GM19455 (cell line): ENCODE data around the gene PPBP.

ENCODE experiments used
- ATAC-seq: cut with Tn5 transposase; IDR thresholded peaks from one replicate; pipeline ENCODE4 v1.9.1; 2021; ENCODE audit not compliant: unreplicated experiment

Gene PPBP, protein sequence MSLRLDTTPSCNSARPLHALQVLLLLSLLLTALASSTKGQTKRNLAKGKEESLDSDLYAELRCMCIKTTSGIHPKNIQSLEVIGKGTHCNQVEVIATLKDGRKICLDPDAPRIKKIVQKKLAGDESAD

DNA sequence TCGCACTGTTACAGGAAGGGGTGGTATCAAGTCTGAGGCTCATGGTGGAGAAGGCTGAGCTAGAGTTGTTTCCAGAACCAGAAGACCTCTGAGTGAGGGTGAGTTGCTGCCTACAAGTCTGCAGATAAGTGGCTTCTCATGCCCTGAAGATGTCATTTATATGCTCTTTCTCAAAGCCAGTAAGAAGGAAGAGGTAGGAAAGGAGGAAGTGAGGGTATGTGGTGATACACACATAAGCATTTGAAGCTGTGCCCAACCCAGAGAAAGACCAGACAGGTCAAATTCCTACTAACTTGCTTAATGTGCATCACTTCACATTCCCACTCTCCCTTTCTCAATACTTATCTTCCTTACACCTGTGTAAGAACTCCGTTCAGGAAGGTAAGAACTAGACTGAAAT lies at the start of gene PPBP:
Gene PPBP (minus strand): TSS at position 130 of the 400 bp plus-strand sequence. CDS start 87 bp downstream, at position 43.
- no peak for ATAC-seq

DNA sequence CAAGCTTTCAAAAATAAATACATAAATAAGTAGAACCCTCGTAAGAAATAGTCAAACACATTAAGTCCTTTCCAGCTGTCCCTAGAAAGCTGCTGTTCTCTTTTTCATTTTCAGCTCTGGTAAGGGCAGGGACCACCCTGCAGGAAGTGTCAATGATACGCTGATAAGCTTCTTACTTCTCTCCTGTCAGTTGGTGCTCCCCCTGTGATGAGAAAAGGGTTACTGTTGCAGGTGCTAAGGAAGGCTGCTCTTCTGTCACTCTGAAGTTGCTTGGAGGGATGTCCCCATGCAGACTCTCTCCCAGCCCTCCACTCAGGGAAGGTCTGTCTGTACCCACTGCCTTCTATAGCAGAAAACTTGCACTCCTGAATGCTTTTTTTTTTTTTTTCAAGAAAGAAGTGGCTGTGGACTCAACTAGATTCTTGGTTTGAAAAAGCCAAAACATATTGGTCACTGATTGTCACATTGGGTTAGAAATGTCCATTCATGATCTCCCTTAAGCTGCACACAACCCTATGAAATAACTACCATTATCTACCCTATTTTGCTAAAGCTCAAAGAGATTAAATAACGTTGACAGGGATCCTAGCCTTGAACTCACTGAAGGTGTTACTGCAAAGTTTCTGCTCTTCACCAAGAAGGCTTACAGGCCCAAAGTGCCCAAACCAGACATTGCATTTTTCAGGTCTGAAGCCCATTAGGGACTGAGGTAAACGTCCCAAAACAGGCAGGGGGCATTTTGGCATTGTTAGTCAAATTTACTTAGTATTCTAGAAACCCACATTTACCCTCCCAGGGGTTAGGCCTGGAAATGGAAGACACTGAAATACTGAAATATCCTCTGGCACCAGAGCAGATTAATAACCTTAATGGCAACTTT lies 49.3 kb upstream of the PPBP start:
- ATAC-seq = no peak

DNA sequence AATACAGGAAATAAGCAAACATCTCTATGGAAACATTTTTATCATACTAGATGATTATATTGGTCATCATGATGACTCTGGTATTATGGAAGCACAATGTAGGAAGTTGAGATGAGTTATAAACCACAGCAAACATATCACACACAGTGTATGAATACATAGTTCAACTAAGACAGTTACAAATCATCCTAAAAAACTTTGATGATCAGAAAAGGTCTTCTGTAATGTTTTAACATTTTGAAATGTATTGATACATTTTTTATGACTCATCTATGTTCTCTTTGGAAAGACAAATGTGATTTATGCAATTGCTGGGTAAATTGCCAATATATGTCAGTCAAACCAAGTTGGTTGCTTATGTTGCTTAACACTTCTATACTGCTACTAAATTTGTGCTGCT lies 45.7 kb upstream of the PPBP start:
- no peak for ATAC-seq

DNA sequence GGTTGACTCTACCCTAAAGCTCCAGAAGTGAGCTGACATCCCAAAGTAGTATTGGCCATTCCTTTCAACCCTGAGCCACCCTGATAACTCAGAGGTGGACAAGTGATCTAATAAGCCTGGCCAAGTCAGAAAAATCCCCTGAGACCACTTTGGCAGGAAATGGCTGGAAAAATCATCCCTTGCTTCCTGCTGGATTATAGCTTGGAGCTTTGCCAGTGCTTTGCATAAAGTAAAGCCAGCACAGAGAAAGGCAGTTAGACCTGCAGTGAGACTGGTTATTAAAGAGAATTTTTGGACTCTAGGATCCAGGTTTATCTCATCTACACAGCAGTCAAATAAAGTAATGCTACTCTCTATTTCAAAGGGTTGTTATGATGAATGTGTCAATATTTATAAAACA lies 44.1 kb upstream of the PPBP start:
- ATAC-seq = no peak

DNA sequence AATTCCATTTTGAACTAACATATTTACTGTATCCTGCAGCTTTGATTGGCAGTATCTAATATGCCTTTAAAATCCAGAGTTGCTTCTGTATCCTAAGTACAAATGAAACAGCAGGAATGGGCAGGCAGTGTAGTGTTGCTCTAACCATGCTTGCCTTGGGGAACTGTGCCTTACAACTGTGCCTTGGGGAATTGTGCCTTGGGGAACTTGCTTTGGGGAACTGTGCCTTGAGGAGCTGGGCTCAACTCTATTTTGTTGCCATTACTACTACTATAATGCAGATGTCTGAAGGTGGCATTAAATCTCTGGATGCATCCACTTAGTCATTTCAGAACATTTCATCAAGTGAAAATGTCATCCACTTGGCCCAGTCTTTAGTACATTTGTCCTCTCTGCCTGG lies 43.6 kb upstream of the PPBP start:
- ATAC-seq = no peak

DNA sequence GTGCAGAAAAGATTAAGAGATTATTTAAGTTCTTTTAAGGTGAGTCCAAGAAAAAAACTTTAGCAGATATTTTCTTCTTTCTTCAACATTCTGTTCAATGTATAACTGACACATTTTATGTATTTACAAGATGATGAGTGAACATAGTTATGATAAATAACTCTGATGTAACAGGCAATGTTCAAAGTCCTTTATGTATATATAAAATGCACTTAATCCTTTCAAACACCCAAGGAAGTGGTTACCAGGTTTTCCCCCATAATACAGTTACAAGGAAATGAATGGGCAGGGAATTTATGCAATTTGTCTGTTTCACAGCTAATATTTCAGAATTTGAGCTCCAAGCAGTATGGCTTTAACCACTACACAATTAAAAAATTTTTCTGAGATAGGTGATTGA lies 42.3 kb upstream of the PPBP start:
- ATAC-seq = no peak

DNA sequence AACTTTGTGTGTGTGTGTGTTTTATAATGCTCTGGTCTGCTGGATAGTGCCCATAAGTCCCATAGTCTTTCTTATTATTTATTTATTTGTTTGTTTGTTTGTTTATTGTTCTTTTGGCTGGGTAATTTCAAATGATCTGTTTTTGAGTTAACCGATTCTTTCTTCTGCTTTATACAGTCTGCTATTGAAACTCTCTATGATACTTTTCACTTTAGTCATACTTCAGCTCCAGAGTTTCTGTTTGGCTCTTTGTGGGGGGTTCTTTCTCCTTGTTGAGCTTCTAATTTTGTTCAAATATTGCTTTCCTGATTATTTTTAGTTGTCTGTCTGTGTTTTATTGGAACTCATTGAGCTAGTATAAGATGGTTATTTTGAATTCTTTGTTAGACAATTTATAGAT lies 40.5 kb upstream of the PPBP start:
- no peak for ATAC-seq

DNA sequence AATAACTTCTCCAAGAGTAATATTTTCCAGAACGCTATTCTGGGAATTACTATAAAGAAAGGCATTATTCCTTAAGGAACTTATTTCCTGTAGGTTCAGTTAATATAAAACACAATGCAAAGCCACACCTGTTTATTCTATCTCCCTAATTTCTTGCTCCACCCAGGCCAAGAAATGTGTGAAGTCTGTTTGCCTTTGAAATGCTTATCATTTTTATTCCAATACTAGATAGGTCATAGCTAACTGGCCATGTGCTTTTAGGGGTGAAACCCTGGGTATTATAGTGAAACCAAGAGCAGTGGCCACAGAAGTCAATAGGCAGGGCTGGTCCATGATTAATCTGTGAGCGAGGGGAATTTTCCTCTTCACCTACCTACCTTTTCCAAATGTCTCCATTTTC lies 35.7 kb upstream of the PPBP start:
- ATAC-seq = no peak

DNA sequence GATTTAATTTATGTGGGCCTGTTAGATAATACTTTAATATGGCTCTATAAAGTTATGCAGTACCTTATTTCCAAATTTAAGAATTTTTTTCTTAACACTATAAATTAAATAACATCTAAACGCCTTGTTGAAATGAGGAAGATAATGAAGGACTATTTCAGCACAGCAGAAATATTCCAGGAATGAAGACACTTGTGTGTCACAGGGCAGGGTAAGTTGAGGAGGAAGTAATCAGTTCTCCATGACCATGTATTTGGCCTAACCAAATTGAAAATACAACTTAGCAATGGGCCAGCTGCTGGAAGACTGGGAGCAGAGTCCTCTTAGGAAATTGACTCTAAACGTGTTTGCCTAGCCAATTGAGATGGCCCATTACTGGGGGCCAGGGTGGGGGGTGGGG lies 33.6 kb upstream of the PPBP start:
- no peak for ATAC-seq

DNA sequence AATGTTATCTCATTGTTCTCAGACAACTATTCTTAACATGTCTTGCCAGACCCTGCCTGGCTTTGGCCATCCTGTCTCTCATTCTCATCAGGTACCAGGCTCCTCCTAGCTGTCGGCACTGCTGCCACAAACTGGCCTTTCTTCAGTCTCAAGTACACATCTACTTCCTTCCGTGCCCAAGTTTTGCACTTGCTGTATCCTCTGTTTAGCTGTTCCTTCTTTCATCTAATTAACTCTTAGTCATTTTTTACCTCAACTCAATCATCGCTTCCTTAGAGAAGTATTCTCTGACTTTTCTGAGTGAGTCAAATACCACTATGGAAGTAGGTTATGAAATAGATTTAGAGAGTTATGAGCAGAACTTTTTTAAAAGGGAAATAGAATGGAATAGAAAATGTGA lies 30.8 kb upstream of the PPBP start:
- ATAC-seq = no peak

DNA sequence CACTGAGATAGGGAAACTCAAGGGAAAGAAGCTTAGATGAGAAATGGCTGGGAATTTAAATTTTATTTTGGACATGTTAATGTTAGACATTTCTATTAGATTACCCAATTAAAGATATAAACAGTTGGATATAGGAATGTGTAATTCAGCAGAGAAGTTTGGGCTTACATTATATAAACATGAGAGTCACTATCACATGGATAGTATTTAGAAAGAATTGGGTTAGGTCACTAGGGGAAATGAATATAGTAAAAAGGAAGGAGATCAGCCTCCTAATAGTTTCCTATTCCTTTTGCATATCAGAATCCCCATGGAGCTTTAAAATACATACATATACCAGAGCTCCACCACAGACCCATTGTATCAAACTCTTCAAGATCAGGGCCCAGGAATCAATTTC lies 30.1 kb upstream of the PPBP start:
- no peak for ATAC-seq

DNA sequence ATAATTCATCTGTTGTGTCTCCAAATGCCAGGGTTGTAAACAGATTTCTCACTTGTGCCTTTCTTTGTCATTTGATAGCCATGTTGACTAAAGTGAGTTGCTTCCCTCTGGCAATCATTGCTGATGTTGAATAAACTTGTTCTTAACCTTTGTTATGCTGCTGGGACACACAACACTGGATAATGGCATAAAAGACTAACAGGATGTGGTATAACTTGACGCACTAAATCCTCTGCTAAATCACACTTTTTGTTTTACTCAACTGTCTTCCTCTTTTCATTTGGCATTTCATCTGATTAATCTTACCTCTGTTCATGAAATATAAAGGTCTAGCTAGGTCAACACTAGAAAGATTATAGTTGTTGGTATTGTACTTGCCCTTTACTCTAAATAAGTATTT lies 28.1 kb upstream of the PPBP start:
- ATAC-seq = no peak

DNA sequence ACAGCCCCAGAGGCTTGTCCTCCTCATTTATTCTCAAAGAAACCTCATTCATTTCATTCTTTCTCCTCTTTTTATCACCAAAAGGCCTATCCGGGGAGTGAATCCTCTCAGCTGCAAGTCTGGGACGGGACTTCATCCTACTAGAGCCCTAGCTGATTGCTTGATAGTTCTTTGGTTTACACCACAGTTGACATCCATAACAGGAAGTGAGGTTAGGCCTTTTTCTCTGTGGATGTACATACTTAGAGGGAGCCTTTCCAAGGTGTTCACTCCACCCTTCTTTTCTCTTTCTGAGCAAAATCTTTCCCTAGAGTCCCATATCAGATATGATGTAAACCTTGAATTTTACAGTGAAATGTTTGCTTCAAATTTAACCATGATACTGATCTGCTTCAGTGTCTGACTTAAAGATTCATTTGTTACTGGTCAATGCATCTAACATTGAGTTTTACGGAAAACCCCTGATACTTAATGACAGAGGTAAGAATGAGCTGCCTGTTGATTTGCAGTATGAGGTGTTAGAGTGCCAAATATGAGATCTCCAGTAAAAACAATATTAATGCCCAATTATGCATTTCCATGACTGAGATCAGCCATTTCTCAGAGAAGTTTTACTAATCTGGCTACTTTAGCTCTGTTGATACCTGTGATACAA lies 27.3 kb upstream of the PPBP start:
- ATAC-seq = no peak

DNA sequence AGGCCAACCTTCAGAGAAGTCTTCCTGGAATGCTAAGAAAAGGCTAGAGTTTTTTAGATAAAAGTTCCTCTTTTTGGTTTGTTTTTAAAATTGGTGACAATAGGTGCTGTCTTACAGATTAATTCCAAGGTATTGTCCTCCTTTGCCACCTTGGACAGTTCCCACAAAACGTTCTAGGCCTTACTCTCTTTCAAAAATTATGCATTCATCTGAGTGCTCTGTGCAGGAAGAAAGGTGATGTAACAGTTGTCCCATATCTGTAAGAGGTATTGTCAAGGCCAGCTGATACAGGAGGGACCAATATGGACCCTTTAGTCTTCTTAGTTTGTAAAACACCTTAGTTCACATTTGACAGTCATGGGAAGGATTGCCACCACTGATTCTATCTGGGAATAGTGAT lies 26.3 kb upstream of the PPBP start:
- no peak for ATAC-seq

DNA sequence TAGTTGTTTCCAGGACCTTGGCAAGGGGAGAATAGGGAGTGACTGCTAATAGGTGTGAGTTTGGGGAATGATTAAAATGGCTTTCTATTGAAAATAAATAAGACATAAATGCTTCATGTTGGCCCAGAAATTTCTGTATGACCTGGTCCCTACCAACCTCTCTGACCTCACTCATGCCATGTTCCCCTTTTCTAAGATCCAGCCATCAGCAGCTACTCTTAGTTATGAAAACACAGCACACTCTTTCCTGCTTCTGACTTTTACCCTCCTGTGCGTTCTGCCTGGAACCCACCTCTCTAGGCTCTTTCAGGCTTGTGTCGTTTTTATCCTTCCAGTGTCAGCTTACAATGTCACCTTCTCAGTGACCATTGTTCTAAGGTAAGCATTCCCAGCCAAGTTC lies 25.3 kb upstream of the PPBP start:
- ATAC-seq = no peak

DNA sequence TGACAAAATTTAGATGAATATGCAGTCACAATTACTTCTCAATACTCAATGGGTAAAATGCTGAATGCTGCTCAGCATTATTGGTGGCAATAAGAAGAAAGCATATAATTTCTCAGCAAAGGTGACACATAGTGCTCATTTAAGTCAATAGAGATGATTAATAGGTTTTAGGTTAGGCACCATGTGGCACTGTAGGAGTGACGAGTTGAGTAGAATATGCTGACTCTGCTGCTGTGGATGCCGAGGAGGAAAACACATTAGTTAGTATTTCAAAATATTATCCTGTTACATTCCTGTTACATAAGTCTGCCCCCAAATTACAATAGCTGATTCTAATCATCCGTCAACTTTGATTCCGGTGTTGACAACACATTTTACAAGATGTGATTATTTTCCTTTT lies 24.1 kb upstream of the PPBP start:
- no peak for ATAC-seq

DNA sequence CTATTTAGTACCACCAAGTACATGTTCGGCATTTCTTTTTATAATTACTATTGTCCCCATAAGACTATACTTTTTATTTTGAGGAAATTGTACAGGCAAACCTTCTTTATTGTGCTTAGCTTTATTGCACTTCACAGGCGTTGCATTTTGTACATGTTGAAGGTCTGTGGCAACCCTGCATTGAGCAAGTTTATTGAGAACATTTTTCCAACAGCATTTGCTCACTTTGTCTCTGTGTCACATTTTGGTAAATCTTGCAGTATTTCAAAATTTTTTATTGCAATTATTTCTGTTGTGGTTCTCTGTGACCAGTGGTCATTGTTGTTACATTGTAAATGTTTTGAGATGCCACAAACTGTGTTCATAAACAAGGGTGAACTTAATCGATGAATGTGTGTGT lies 21.3 kb upstream of the PPBP start:
- ATAC-seq = no peak

DNA sequence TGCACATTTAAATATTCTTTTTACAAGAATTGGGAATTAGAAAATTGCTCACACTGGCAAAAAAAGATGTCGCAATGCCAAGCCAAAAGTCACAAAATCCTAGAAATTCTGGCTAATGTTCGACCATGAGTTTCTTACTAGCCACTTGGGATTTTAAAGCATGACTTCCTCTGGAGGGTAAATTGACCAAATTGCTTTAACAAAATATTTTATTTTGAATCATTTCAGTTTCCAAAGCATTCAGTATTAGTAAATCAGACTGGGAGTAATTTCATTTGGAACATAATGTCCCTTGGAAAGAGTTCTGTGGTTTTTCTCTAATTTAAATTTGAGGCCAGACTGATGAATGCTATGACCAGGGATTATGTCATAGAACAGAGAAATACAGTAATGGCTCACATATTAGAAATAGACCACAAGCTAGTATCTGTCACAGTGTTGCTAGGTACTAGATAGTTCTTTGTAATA lies 18.1 kb upstream of the PPBP start:
- no peak for ATAC-seq

DNA sequence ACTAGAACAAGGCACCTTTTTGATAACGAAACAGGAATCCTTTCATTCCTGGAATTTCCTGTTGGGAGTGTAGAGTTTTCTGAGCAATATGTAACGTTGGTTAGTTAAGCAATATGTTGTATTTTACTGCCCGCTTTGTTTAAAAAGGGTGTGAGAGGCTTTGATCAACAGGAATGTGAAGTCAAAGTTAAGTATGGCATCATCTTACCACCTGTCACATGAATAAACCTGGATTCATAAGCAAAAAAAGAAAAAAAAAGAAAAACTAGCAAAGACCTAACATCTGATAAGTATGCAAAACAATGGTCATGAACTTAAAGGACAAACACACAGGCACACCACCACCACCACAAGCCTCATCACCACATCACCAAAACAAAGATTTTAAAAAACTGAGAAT lies 17.5 kb upstream of the PPBP start:
- no peak for ATAC-seq

DNA sequence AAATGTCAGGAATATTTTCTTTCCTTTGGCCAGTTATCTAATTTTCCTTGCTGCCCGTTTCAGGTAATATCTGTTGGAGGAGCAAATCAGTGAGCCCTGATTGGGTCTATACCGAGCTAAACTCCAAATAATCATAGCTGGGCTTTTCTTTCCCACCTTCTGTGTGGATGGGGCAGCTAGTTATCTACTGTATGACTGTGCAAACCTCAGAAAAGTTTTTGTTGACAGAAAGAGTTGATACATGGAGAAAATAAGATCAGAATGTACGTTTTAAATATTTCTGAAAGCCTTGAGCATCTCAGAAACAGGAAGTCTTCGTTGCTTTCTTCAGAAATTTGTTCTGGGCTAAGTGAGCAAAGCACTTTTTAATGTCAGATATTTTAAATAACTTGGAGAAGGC lies 16.7 kb upstream of the PPBP start:
- no peak for ATAC-seq

DNA sequence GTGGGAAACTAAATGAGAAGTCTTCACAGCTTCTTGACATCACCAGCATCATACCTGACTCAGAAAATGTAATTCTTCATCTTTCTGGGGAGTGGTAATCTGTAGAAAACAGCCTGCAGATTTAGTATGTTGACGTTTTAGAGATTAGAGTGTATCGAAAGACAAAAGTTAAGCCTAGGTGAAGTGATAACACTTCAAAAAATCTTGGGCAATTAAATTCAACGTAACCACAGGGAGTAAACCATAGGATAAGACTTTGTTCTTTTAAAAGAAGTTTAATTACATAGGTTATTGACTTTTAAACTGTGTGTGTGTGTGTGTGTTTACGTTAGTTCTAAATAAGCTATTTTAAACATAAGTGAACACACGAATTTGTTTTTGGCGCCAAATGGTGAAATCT lies 12.3 kb upstream of the PPBP start:
- ATAC-seq = no peak
